GM12874 (cell line): ENCODE measurements around the gene EIF4ENIF1.

Experiments used
- CTCF ChIP-seq: IDR thresholded peaks from 2 replicates; pipeline ENCODE4 v1.5.1; 2011; ENCODE audit warnings: low read depth, mild to moderate bottlenecking, control low read depth, low read length, moderate library complexity; ENCODE audit not compliant: insufficient read depth

The EIF4ENIF1 gene

GRCh38 chr22:31488346-31488883 is 1.2 kb downstream of the EIF4ENIF1 start:
- TF ChIP-seq CTCF: no peak

- TF ChIP-seq CTCF: no peak
Measured at GRCh38 chr22:31486951-31487350, 2.7 kb downstream of the EIF4ENIF1 start.

GRCh38 chr22:31481129-31481528 is 8.5 kb downstream of the EIF4ENIF1 start:
- TF ChIP-seq CTCF: no peak

- TF ChIP-seq CTCF: no peak
Measured at GRCh38 chr22:31477329-31477728, 12.3 kb downstream of the EIF4ENIF1 start.

- TF ChIP-seq CTCF: no peak
Measured at GRCh38 chr22:31475800-31476199, 13.8 kb downstream of the EIF4ENIF1 start.

GRCh38 chr22:31474743-31475142 is 14.9 kb downstream of the EIF4ENIF1 start:
- no peak for TF ChIP-seq CTCF

GRCh38 chr22:31465307-31465706 is 24.3 kb downstream of the EIF4ENIF1 start:
- no peak for TF ChIP-seq CTCF

- no peak for TF ChIP-seq CTCF
Measured at GRCh38 chr22:31461699-31462098, 27.9 kb downstream of the EIF4ENIF1 start.
